Bronchus fibroblast of lung (primary cell): ENCODE results near the gene KRT12. TPM values are rescaled to one million over a fixed set of nuclear protein-coding genes. Genes with fewer than 3 reads are reported as not detected.

Source experiments
- total RNA-seq: library from RNA; depleted of rRNA; stranded (reverse); fragments of >200 nt; gene quantifications from 2 replicates; pipeline ENCODE4 v1.2.3, GENCODE V29; 2015

Gene KRT12
- total RNA-seq: not detected in 2 replicates

GRCh38 chr17:40866838-40867237 is at the start of gene KRT12:
KRT12 (minus strand) TSS chr17:40867223; CDS start chr17:40867186, 37 bp downstream.

GRCh38 chr17:40884708-40885512 is 17.9 kb upstream of the KRT12 start, which contains the start of gene KRT20:
KRT20 (minus strand) TSS chr17:40885242; CDS start chr17:40885185, 57 bp downstream.

GRCh38 chr17:40822132-40822812 is 44.8 kb downstream of the KRT12 start, which contains the start of gene KRT10:
KRT10 (minus strand) TSS chr17:40822614; CDS start chr17:40822585, 29 bp downstream.

Other genes with a start within 250 kb of the KRT12 start
- gene SMARCE1, start 219.4 kb downstream of the KRT12 start, total RNA-seq: 68.8 and 74.8 TPM in 2 replicates
- not detected in 2 replicates for gene KRT222, start 202.0 kb downstream of the KRT12 start, total RNA-seq
- gene KRT24, start 163.5 kb downstream of the KRT12 start, total RNA-seq: not detected in 2 replicates
- gene KRT25, start 111.9 kb downstream of the KRT12 start, total RNA-seq: not detected in 2 replicates
- gene KRT26, start 95.0 kb downstream of the KRT12 start, total RNA-seq: not detected in 2 replicates
- not detected in 2 replicates for gene KRT27, start 84.7 kb downstream of the KRT12 start, total RNA-seq
- gene KRT28, start 67.3 kb downstream of the KRT12 start, total RNA-seq: not detected in 2 replicates
- gene KRT10, start 44.6 kb downstream of the KRT12 start, total RNA-seq: 18.7 and 22.6 TPM in 2 replicates
- not detected in 2 replicates for gene KRT20, start 18.0 kb upstream of the KRT12 start, total RNA-seq
- under 0.01 TPM in 1 of 2 replicates, not detected in the other for gene KRT23, start 70.4 kb upstream of the KRT12 start, total RNA-seq
- not detected in 2 replicates for gene KRT39, start 99.7 kb upstream of the KRT12 start, total RNA-seq
- gene KRT40, start 117.1 kb upstream of the KRT12 start, total RNA-seq: not detected in 2 replicates
- not detected in 2 replicates for gene KRTAP3-3, start 126.9 kb upstream of the KRT12 start, total RNA-seq
- not detected in 2 replicates for gene KRTAP3-2, start 132.7 kb upstream of the KRT12 start, total RNA-seq
- gene KRTAP3-1, start 141.9 kb upstream of the KRT12 start, total RNA-seq: not detected in 2 replicates
- gene KRTAP1-5, start 160.0 kb upstream of the KRT12 start, total RNA-seq: 0.50 and 0.59 TPM in 2 replicates
- gene KRTAP1-4, start 163.0 kb upstream of the KRT12 start, total RNA-seq: not detected in 2 replicates
- gene KRTAP1-3, start 167.7 kb upstream of the KRT12 start, total RNA-seq: not detected in 2 replicates
- not detected in 2 replicates for gene KRTAP1-1, start 174.2 kb upstream of the KRT12 start, total RNA-seq
- gene KRTAP2-1, start 180.1 kb upstream of the KRT12 start, total RNA-seq: not detected in 2 replicates
- gene KRTAP2-2, start 188.0 kb upstream of the KRT12 start, total RNA-seq: not detected in 2 replicates
- not detected in 2 replicates for gene KRTAP2-3, start 192.9 kb upstream of the KRT12 start, total RNA-seq
- not detected in 2 replicates for gene KRTAP2-4, start 198.7 kb upstream of the KRT12 start, total RNA-seq
- gene KRTAP4-7, start 216.9 kb upstream of the KRT12 start, total RNA-seq: not detected in 2 replicates
- gene KRTAP4-8, start 230.9 kb upstream of the KRT12 start, total RNA-seq: not detected in 2 replicates
- gene KRTAP4-16, start 235.0 kb upstream of the KRT12 start, total RNA-seq: not detected in 2 replicates
- not detected in 2 replicates for gene KRTAP4-9, start 238.2 kb upstream of the KRT12 start, total RNA-seq